ENCODE data around the gene EPGN. TPM values are rescaled to one million over a fixed set of nuclear protein-coding genes. Genes with fewer than 3 reads are reported as not detected.
A peak's percentile ranks its signal among the peaks of the same experiment; 100 is the strongest.
"Not testable (repeated sequence)": the region's sequence is repeated elsewhere in the genome, so short reads cannot be mapped to it uniquely, and the experiment has no call there.

EPGN gene
- total RNA-seq, 2 donors from 2014 or later: not detected

DNA sequence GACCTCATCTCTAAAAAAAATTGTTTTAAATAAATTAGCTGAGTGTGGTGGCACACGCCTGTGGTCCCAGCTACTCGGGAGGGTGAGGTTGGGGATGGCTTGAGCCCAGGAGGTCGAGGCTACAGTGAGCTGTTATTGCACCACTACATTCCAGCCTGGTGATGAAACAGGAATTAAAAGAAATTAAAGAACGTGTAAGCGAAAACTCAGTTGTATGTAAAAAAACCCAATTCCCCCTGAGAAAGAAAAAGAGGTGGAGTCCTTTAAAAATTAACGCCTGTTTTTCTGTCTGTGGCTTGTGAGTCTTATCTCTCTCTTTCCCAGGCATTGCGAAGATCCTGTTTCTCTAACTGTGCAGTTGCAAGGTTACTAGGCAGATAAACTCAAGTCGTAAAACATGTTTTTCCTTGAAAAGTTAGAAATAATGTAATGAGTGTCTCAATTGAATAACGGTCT is 22.1 kb downstream of the EPGN start:
- intact Hi-C loops (cut with DNase I, micrococcal nuclease): no loop called here

DNA sequence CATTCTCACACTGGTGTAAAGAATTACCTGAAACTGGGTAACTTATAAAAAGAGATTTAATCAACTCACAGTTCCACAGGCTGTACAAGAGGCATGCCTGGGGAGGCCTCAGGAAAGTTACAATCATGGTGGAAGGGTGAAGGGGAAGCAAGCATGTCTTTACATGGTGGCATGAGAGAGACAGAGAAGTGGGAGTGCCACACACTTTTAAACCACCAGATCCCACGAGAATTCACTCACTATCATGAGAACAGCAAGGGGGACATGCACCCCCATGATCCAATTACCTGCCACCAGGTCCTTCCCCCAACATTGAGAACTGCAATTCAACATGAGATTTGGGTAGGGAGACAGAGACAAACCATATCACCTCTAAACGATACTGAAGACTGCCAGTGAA is 23.0 kb downstream of the EPGN start:
- DNase-seq (no peak), ATAC-seq (no peak)
- intact Hi-C loops (cut with DNase I, micrococcal nuclease): no loop called here

More for the DNA sequence above, 22.1 kb downstream of the EPGN start:
- DNase-seq (no peak), ATAC-seq (no peak)

- intact Hi-C loops (cut with DNase I, micrococcal nuclease): no loop called here
- no peak for ATAC-seq
- DNase-seq: no peak
These were observed 23.7 kb downstream of the EPGN start for GRCh38 chr4:74331944-74332343.

DNA sequence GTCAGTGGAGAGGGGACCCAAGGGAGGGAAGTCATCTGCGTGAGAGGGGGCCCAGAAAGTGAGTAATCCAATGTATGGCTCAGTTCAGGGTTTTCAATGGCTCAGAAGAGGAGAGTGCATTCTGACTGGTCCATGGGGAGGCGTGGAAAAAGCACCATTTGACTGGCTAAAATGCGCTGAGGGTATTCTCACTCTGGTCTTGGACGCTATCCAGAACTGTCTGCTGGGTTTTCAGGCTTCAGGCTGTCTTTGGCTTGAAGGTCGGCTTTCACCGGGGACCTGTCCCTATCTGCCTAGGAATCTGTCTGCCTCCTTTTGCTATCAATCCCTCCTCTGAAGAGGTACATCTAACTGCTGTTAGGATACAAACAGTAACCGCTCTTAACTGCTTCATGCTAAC is 26.4 kb downstream of the EPGN start:
- ATAC-seq (no peak), DNase-seq (no peak)
- intact Hi-C loops (cut with DNase I, micrococcal nuclease): no loop called here

- intact Hi-C loops (cut with DNase I, micrococcal nuclease): no loop called here
- no peak for DNase-seq
- ATAC-seq: no peak
These were observed 27.2 kb downstream of the EPGN start for GRCh38 chr4:74335341-74336021.

- no peak for ATAC-seq
- no peak for DNase-seq
- intact Hi-C loops (cut with DNase I, micrococcal nuclease): no loop called here
These were observed 30.6 kb downstream of the EPGN start for GRCh38 chr4:74338792-74339333.

- no peak for ATAC-seq
- intact Hi-C loops (cut with DNase I, micrococcal nuclease): no loop called here
These were observed 31.2 kb downstream of the EPGN start for GRCh38 chr4:74339501-74339900.

DNA sequence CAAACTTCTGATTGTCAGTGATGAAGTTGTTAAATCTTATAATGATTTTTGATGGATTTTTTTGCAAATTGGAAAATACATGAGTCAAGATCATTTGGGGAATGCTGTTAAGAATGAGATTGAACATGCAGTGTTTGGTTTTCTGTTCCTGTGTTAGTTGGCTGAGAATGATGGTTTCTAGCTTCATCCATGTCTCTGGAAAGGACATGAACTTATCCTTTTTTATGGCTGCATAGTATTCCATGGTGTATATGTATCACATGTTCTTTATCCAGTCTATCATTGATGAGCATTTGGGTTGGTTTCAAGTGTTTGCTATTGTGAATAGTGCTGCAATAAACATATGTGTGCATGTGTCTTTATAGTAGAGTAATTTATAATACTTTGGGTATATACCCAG is 32.2 kb downstream of the EPGN start:
- ATAC-seq; intact Hi-C loops (cut with DNase I, micrococcal nuclease); DNase-seq: not testable (repeated sequence)

More at GRCh38 chr4:74339501-74339900, 31.2 kb downstream of the EPGN start:
- DNase-seq: no peak

DNA sequence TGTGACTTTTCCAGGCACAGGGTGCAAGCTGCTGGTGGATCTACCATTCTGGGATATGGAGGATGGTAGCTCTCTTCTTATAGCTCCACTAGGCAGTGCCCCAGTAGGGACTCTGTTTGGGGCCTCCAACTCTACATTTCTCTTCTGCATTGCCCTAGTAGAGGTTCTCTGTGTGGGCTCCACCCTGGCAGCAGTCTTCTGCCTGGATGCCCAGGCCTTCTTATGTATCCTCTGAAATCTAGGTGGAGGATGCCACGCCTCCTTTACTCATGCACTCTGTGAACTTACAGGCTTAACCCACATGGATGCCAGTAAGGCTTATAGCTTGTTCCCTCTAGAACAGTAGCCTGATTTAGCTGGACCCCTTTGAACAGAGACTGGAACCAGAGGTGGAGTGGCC is 35.8 kb downstream of the EPGN start:
- ATAC-seq (no peak), DNase-seq (no peak)
- intact Hi-C loops (cut with DNase I, micrococcal nuclease): no loop called here

- peak; percentile 56 for ATAC-seq
These were observed 45.6 kb downstream of the EPGN start for GRCh38 chr4:74353858-74354257.

GRCh38 chr4:74357965-74358364 is 49.7 kb downstream of the EPGN start:
- no peak for ATAC-seq
- intact Hi-C loops (cut with DNase I, micrococcal nuclease): no loop called here
- DNase-seq: no peak

More at GRCh38 chr4:74353858-74354257, 45.6 kb downstream of the EPGN start:
- intact Hi-C loops (cut with DNase I, micrococcal nuclease): no loop called here
- DNase-seq: no peak

GRCh38 chr4:74361671-74362070 is 53.4 kb downstream of the EPGN start:
- ATAC-seq (no peak), DNase-seq (no peak)
- intact Hi-C loops (cut with DNase I, micrococcal nuclease): no loop called here

GRCh38 chr4:74362347-74362746 is 54.1 kb downstream of the EPGN start:
- intact Hi-C loops (cut with DNase I, micrococcal nuclease): no loop called here
- ATAC-seq (no peak), DNase-seq (no peak)

- intact Hi-C loops (cut with DNase I, micrococcal nuclease): no loop called here
- ATAC-seq (no peak), DNase-seq (no peak)
These were observed 56.0 kb downstream of the EPGN start for GRCh38 chr4:74364256-74364651.

- ATAC-seq (peak; percentile 67), DNase-seq (peak; percentile 43 to 46)
- intact Hi-C loops (cut with DNase I, micrococcal nuclease): no loop called here
These were observed 56.6 kb downstream of the EPGN start, which contains the start of gene EREG for GRCh38 chr4:74364652-74365491. Gene EREG (plus strand): TSS chr4:74365145. CDS start chr4:74365309, 164 bp downstream.

DNA sequence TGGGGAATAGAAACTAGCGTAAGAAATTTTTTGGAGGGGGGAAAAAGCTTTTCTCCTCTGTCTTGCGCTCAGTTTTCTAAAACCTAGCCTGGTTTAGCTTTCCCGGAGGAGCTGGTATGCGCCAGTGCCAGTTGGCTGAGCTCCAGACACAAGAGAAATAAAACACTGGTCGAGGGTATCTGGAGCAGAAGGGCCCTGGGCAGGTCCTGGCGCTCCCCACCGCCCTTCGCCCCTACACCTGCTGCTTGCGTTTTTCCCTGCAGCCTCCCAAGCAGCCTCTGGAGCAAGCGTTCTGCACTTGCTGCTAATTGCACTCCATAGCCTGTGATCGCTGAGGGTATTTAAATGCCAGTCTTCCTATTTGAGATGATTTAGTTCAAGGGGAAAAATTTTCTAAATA is 57.5 kb downstream of the EPGN start:
- peak; percentile 59 to 60 for DNase-seq
- ATAC-seq: peak; percentile 68
- intact Hi-C loops (cut with DNase I, micrococcal nuclease): no loop called here

All from left colon (tissue), 2 donors.